ENCODE measurements around the gene ANAPC15. TPM values are rescaled to one million over a fixed set of nuclear protein-coding genes. Genes with fewer than 3 reads are reported as not detected.
A peak's percentile ranks its signal among the peaks of the same experiment; 100 is the strongest.

Gene ANAPC15
- total and polyA plus RNA-seq, 9 of the 15 experiments (the other 6 are each of a cell fraction or from before 2014, with no cell fraction given): 53.0 to 254 (median 75.7) TPM

DNA sequence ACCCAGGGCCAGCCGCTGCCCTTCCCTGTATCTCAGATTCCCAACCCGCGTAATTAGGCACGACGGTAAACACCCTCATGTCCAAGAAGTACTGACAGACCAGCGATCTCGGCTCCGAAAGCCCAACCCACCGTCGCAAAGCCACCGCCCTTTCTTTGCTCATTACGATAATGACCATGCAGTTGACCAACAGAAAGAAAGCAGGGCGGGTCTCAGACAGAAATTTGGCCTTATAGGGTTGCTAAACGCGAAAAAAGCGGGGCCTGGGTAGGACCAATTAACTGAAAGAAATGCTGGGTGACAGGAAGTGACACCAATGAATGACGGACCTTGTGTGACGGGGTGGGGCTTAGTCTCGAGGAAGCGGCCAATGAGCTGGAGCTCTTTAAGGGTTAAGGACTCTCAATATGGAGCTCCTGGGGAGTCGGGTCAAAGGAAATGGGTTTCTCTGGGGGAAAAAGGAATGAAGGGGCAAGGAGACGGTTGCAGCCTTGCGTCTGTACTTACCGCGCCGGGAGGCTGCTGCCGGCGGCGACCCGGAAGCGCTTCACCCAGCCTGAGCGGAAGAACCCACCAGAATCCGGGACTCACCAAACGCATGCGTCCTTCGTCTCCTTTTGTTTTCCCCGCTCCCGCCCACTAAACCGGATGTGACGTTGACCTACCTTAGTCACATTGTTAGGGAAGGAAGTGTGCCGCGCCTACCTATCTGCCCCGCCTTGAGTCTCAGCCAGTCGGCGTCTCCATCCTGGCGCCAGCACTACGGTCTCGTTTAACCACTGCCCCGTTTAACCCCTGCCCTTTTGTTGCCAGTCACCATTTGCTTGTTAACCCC, at the start of gene ANAPC15 (continued):
- no peak for TF ChIP-seq RERE (CRISPR knock-in tag; IDR thresholded peaks at IDR 0.05; ENCODE audit: borderline replicate concordance)
- TF ChIP-seq U2AF1 (optimal IDR thresholded peaks at IDR 0.05; ENCODE audit: low read depth, low read length): no peak
- 0 out of 2 replicates have a peak, but pooled peaks have one; percentile 47 for TF ChIP-seq SMARCE1 (IDR thresholded peaks at IDR 0.05)
- TF ChIP-seq, protein P1, sequence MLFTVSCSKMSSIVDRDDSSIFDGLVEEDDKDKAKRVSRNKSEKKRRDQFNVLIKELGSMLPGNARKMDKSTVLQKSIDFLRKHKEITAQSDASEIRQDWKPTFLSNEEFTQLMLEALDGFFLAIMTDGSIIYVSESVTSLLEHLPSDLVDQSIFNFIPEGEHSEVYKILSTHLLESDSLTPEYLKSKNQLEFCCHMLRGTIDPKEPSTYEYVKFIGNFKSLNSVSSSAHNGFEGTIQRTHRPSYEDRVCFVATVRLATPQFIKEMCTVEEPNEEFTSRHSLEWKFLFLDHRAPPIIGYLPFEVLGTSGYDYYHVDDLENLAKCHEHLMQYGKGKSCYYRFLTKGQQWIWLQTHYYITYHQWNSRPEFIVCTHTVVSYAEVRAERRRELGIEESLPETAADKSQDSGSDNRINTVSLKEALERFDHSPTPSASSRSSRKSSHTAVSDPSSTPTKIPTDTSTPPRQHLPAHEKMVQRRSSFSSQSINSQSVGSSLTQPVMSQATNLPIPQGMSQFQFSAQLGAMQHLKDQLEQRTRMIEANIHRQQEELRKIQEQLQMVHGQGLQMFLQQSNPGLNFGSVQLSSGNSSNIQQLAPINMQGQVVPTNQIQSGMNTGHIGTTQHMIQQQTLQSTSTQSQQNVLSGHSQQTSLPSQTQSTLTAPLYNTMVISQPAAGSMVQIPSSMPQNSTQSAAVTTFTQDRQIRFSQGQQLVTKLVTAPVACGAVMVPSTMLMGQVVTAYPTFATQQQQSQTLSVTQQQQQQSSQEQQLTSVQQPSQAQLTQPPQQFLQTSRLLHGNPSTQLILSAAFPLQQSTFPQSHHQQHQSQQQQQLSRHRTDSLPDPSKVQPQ (CRISPR knock-in tag; IDR thresholded peaks at IDR 0.05; ENCODE audit: borderline replicate concordance): no peak
- TF ChIP-seq ARID3B (CRISPR knock-in tag; IDR thresholded peaks at IDR 0.05; ENCODE audit: borderline replicate concordance): no peak
- TF ChIP-seq RBM34 (IDR thresholded peaks at IDR 0.05; ENCODE audit: borderline replicate concordance, insufficient read depth, low read length): no peak
- no peak for TF ChIP-seq IRF1 (CRISPR knock-in tag; IDR thresholded peaks at IDR 0.05; ENCODE audit: borderline replicate concordance)
- TF ChIP-seq YY1 (IDR thresholded peaks at IDR 0.05; ENCODE audit: borderline replicate concordance in 1 of 3, control insufficient read depth in 1 of 3, extremely low read depth in 1 of 3, insufficient read depth in 3 of 3, insufficient read length in 1 of 3, insufficient replicate concordance in 2 of 3, low read depth in 1 of 3, low read length in 2 of 3): peak in 1 of 3 experiments; percentile 75
- TF ChIP-seq DDX20 (tag; IDR thresholded peaks at IDR 0.05; ENCODE audit: low read depth): no peak
- no peak; the same call in 1 of the 2 replicates for TF ChIP-seq MYNN (IDR thresholded peaks at IDR 0.05)
- no peak for TF ChIP-seq MYNN (CRISPR knock-in tag; IDR thresholded peaks at IDR 0.05)
- TF ChIP-seq THRA (IDR thresholded peaks at IDR 0.05): no peak
- TF ChIP-seq TBP (optimal IDR thresholded peaks at IDR 0.05; ENCODE audit: low read depth, low read length): peak; percentile 75
